A549 (cell line): ENCODE results near the gene DNAH7. TPM values are rescaled to one million over a fixed set of nuclear protein-coding genes. Genes with fewer than 3 reads are reported as not detected.

Source experiments
- ATAC-seq, 2 experiments: fragments of 200-7000 bp in 1 of 2; fragments of >200 bp in 1 of 2; cut with Nextera tagmentation in 1 of 2; cut with Tn5 transposase in 1 of 2; 3 replicates each; pipeline versions ENCODE4 v1.8.0 to v1.9.1; 2018 to 2020; ENCODE audit warnings: mild to moderate bottlenecking in 1 of 2, moderate library complexity in 1 of 2
- CTCF ChIA-PET: fragments of 300-600 bp; sonication (Branson Sonifier 250); formaldehyde crosslinking; extraction: SDS; loops from one replicate; lab custom pipeline; 2021; ENCODE audit warnings: antibody characterized with exemption, inconsistent platforms; lab: Yijun Ruan, JAX
- POLR2A ChIA-PET: fragments of 350-600 bp; formaldehyde crosslinking; extraction: SDS; loops from one replicate; lab custom pipeline; 2021; ENCODE audit warnings: antibody characterized with exemption, inconsistent platforms; lab: Yijun Ruan, JAX
- DNase-seq, 2 experiments: peaks; one replicate each; pipeline versions ENCODE4 v3.0.0 to v3.0.0-alpha.2; 2011 to 2016; ENCODE audit warnings: low read depth in 1 of 2, low spot score in 1 of 2
- FAIRE-seq: peaks from 2 replicates; lab custom pipeline; 2011; peaks lifted over from hg19 to GRCh38; lab: Jason Lieb, UNC
- H3K27ac ChIP-seq, 2 experiments: fragments of >200 bp; sonication (Bioruptor Twin); formaldehyde crosslinking; 3 replicates each; pipeline ENCODE4 v1.5.1; 2016 to 2017
- H3K4me1 ChIP-seq: fragments of >200 bp; sonication (Bioruptor Twin); formaldehyde crosslinking; 3 replicates; pipeline ENCODE4 v1.6.1; 2016
- H3K4me2 ChIP-seq: fragments of >200 bp; sonication (Bioruptor Twin); formaldehyde crosslinking; 3 replicates; pipeline ENCODE4 v1.6.1; 2016
- H3K4me3 ChIP-seq: fragments of >200 bp; sonication (Bioruptor Twin); formaldehyde crosslinking; 3 replicates; pipeline ENCODE4 v1.5.1; 2016
- H3K9me3 ChIP-seq: fragments of >200 bp; sonication (Bioruptor Twin); formaldehyde crosslinking; 3 replicates; pipeline ENCODE4 v1.6.1; 2016
- CBX2 ChIP-seq: fragments of 200-600 bp; sonication (generic); IDR thresholded peaks from 2 replicates; pipeline ENCODE4 v1.6.1; 2016; ENCODE audit warnings: low read depth, mild to moderate bottlenecking, borderline replicate concordance
- CEBPB ChIP-seq, 2 experiments: fragments of >200 bp in 1 of 2; sonication (Bioruptor Twin) in 1 of 2; formaldehyde crosslinking in 1 of 2; IDR thresholded peaks; 2 replicates each; pipeline ENCODE4 v1.6.1; 2012 to 2016
- E2F6 ChIP-seq: IDR thresholded peaks from 2 replicates; pipeline ENCODE4 v1.6.1; 2012; ENCODE audit warnings: low read depth, borderline replicate concordance
- FOSB ChIP-seq: fragments of 250-450 bp; sonication (Bioruptor Pico); IDR thresholded peaks from 2 replicates; pipeline ENCODE4 v1.5.0; 2020; ENCODE audit warnings: mild to moderate bottlenecking, moderate library complexity
- FOSL2 ChIP-seq, 2 experiments: fragments of 450-650 bp in 1 of 2; fragments of >200 bp in 1 of 2; sonication (Bioruptor Twin) in 1 of 2; formaldehyde crosslinking; IDR thresholded peaks; 2 replicates each; pipeline versions ENCODE4 v1.5.0 to v1.6.1; 2016 to 2020; ENCODE audit warnings: mild to moderate bottlenecking in 1 of 2, moderate library complexity in 1 of 2
- GATA3 ChIP-seq: IDR thresholded peaks from 2 replicates; pipeline ENCODE4 v1.6.1; 2012; ENCODE audit warnings: borderline replicate concordance
- KDM1A ChIP-seq: fragments of 200-600 bp; sonication (generic); IDR thresholded peaks from 2 replicates; pipeline ENCODE4 v1.6.1; 2016; ENCODE audit warnings: low read depth, mild to moderate bottlenecking
- MAZ ChIP-seq: fragments of 150-350 bp; IDR thresholded peaks from 2 replicates; pipeline ENCODE4 v1.6.1; 2014; ENCODE audit warnings: antibody characterized with exemption, low read depth, low read length, borderline replicate concordance
- PBX3 ChIP-seq: IDR thresholded peaks from 2 replicates; pipeline ENCODE4 v1.6.1; 2012
- RAD21 ChIP-seq, 2 experiments: fragments of >200 bp in 1 of 2; sonication (Bioruptor Twin) in 1 of 2; formaldehyde crosslinking in 1 of 2; IDR thresholded peaks in 1 of 2; conservative IDR thresholded peaks in 1 of 2; 2 replicates in 1 of 2; 3 replicates in 1 of 2; pipeline ENCODE4 v1.6.1; 2012 to 2018; ENCODE audit warnings: inconsistent platforms in 1 of 2
- SMC3 ChIP-seq: fragments of >200 bp; sonication (Bioruptor Twin); formaldehyde crosslinking; IDR thresholded peaks from 3 replicates; pipeline ENCODE4 v1.6.1; 2018; ENCODE audit warnings: inconsistent platforms
- SREBF2 ChIP-seq: fragments of 450-650 bp; IDR thresholded peaks from 2 replicates; pipeline ENCODE4 v1.6.1; 2014; ENCODE audit warnings: mild to moderate bottlenecking, moderate library complexity
- TFCP2L1 ChIP-seq: fragments of 250-450 bp; sonication (Bioruptor Pico); IDR thresholded peaks from 2 replicates; pipeline ENCODE4 v1.5.0; 2021; ENCODE audit warnings: mild to moderate bottlenecking
- USF2 ChIP-seq: fragments of 450-650 bp; IDR thresholded peaks from 2 replicates; pipeline ENCODE4 v1.6.1; 2014; ENCODE audit warnings: antibody characterized with exemption
- ZC3H11A ChIP-seq: fragments of 450-650 bp; IDR thresholded peaks from 2 replicates; pipeline ENCODE4 v1.6.1; 2014; ENCODE audit warnings: antibody characterized with exemption, mild to moderate bottlenecking
- ZSCAN20 ChIP-seq: fragments of 250-450 bp; sonication (Bioruptor Pico); IDR thresholded peaks from 2 replicates; pipeline ENCODE4 v1.8.0; 2022; ENCODE audit warnings: mild to moderate bottlenecking, moderate library complexity
- WGBS: methylation state at CpG from one replicate; pipeline ENCODE4 v1.1.6; 2017; ENCODE audit errors: missing lambda C conversion rate; 5-methylcytosine and 5-hydroxymethylcytosine counted together
- polyA plus RNA-seq, 4 experiments: library from polyadenylated mRNA; depleted of rRNA in 3 of 4; stranded (reverse); fragments of >200 nt; fragmentation: RNase III in 1 of 4; extraction: RNeasy Plus Mini Kit Qiagen cat#74134 plus additional on column Dnase treatment in 1 of 4; gene quantifications; 2 replicates in 3 of 4; 3 replicates in 1 of 4; pipeline ENCODE4 v1.2.3, GENCODE V29; 2011 to 2017
- TF ChIP-seq, protein P1 (sequence below): fragments of >200 bp; sonication (Bioruptor Twin); formaldehyde crosslinking; IDR thresholded peaks from 3 replicates; pipeline ENCODE4 v1.5.1; 2016

DNAH7 gene
- polyA plus RNA-seq, 2 of the 4 experiments (the other 2 are of a cell fraction), result 0.43 to 1.5 TPM

GRCh38 chr2:196073521-196073920 lies 4.9 kb upstream of the DNAH7 start:
- Histone ChIP-seq H3K4me1 (no peaks in the 10 kb centered on the region), H3K9me3 (no peaks in the 10 kb centered on the region), H3K4me3 (no peak overlapping the region), H3K27ac (no peak overlapping the region), H3K4me2 (no peak overlapping the region)
- ChIA-PET CTCF (interaction anchor here (1.0 to 1.4 kb wide), 3 partner anchors 224 to 380 kb away, joined by 3 to 6 read pairs (median 5); no protein-coding TSS in a partner anchor), POLR2A (no interaction called here)
- no peak for ATAC-seq
- TF ChIP-seq SREBF2 (no peak), TFCP2L1 (CRISPR knock-in tag) (no peak), KDM1A (no peak), USF2 (no peak), FOSB (no peak), PBX3 (no peak), MAZ (no peak), CBX2 (no peak), ZC3H11A (no peak), FOSL2 (IDR thresholded peaks at IDR 0.05) (no peak), FOSL2 (CRISPR knock-in tag; IDR thresholded peaks at IDR 0.05) (no peak)
- DNase-seq, result peak in 1 of 2 experiments; percentile 10
- FAIRE-seq, result no peak
- 6% methylated on average over 2 of the region's 2 CpGs for WGBS

DNA sequence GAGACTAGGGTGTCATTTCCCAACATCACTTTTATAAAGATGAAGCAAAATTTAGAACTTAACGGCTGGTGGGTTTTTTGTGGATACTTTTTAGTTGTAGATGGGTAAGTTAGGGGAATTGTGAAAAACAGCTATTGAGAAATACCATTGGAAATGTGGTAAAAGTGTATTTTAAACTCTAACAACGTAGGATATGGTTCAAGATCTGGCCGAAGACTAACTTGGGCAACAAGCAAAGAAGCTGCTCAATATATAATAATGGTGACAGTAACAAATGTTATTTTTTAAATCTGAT lies 1.6 kb downstream of the DNAH7 start:
- ChIA-PET CTCF (interaction anchor here (0.6 to 3.5 kb wide), 12 partner anchors 9 to 1525 kb away, joined by 3 to 18 read pairs (median 4); no protein-coding TSS in a partner anchor), POLR2A (interaction anchor here (1.0 kb wide), 1 partner anchor 403 kb away, joined by 3 read pairs; no protein-coding TSS in a partner anchor)
- H3K9me3 ChIP-seq, result no peaks in the 10 kb centered on the region
- peaks cover 13% of the 10 kb centered on the region; the same call in 2 of the 3 replicates for H3K4me1 ChIP-seq
- TF ChIP-seq CEBPB (IDR thresholded peaks at IDR 0.05) (peak in 1 of 2 experiments; percentile 33; a peak in 1 of 4 replicates), ZSCAN20 (CRISPR knock-in tag) (no peak), TFCP2L1 (CRISPR knock-in tag) (no peak)
- ATAC-seq (no peak), DNase-seq (no peak), FAIRE-seq (no peak)
- 5% methylated on average over 3 of the region's 3 CpGs for WGBS
- H3K4me3 ChIP-seq, result no peak overlapping the region
- no peak overlapping the region for H3K27ac ChIP-seq
- H3K4me2 ChIP-seq, result peak overlapping the region; percentile 80

DNA sequence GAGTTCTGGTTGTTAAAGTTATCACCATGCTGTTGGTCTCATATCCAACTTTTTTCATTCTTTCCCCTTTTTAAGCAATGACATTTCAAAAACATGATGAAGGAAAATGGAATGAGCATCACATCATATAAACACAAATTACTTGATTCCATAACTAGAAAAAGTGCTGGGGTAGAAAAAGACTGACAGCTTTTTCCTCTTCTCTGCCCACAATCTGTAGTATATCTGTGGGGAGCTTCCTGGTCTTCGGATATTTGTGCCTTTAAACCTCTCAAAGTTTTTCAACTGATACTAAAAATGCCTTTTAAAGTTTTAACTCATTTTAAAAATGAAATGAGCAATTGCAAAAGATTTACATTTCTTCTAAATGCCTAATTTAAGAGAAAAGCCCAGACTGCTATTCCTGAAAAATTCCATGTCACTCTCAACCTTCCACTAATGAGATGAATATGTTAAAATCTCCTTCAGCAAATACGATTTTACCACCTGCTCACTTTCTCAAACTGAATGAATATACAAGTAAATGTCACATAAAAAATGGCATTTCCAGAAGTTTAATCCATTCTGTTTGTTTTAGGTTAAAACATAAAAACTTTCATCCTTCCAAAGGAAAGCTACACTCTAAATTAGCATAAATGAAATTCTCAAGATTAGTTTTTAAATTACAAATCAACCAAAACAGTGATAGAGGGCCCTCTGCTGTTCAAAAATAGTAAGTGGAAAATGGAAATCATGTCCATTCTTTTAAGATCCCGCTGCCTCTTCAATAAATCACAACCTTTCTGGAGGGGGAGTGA lies 2.1 kb downstream of the DNAH7 start:
- DNase-seq (peak; percentile 40 to 42), ATAC-seq (no peak), FAIRE-seq (no peak)
- Histone ChIP-seq H3K27ac (no peak overlapping the region), H3K4me2 (peak overlapping the region; percentile 80), H3K9me3 (no peaks in the 10 kb centered on the region), H3K4me1 (peaks cover 13% of the 10 kb centered on the region; the same call in 2 of the 3 replicates), H3K4me3 (no peak overlapping the region)
- ChIA-PET POLR2A (interaction anchor here (1.0 kb wide), 1 partner anchor 402 kb away, joined by 3 read pairs; no protein-coding TSS in a partner anchor), CTCF (interaction anchor here (0.7 to 3.5 kb wide), 10 partner anchors 8 to 1524 kb away, joined by 3 to 18 read pairs (median 5); no protein-coding TSS in a partner anchor)
- WGBS, result 31% methylated on average over 3 of the region's 3 CpGs
- TF ChIP-seq, protein P1, sequence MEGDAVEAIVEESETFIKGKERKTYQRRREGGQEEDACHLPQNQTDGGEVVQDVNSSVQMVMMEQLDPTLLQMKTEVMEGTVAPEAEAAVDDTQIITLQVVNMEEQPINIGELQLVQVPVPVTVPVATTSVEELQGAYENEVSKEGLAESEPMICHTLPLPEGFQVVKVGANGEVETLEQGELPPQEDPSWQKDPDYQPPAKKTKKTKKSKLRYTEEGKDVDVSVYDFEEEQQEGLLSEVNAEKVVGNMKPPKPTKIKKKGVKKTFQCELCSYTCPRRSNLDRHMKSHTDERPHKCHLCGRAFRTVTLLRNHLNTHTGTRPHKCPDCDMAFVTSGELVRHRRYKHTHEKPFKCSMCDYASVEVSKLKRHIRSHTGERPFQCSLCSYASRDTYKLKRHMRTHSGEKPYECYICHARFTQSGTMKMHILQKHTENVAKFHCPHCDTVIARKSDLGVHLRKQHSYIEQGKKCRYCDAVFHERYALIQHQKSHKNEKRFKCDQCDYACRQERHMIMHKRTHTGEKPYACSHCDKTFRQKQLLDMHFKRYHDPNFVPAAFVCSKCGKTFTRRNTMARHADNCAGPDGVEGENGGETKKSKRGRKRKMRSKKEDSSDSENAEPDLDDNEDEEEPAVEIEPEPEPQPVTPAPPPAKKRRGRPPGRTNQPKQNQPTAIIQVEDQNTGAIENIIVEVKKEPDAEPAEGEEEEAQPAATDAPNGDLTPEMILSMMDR, result peak; percentile 80
- TF ChIP-seq GATA3, result no peak
- peak; percentile 69 for TF ChIP-seq SMC3
- TF ChIP-seq RAD21 (conservative IDR thresholded peaks at IDR 0.05 in 1 of 2, IDR thresholded peaks at IDR 0.05 in 1 of 2), result peak; percentile 71 to 75
- no peak for TF ChIP-seq E2F6
